Astrocyte (in vitro differentiated cells and primary cell): ENCODE results near the gene MASP1. TPM values are rescaled to one million over a fixed set of nuclear protein-coding genes. Genes with fewer than 3 reads are reported as not detected.

Source experiments
- DNase-seq: peaks from one replicate; pipeline ENCODE4 v3.0.0-alpha.2; 2010; ENCODE audit warnings: low read depth
- FAIRE-seq: peaks from 2 replicates; lab custom pipeline; 2011; peaks lifted over from hg19 to GRCh38; lab: Jason Lieb, UNC
- H2AFZ ChIP-seq: 2 replicates; pipeline ENCODE4 v1.6.0; 2012; ENCODE audit warnings: low read depth, low read length, inconsistent platforms
- H3K27ac ChIP-seq: 2 replicates; pipeline ENCODE4 v1.5.1; 2011; ENCODE audit warnings: low read depth, low read length, inconsistent platforms
- H3K27me3 ChIP-seq: 2 replicates; pipeline ENCODE4 v1.6.0; 2011; ENCODE audit warnings: low read length, inconsistent platforms; ENCODE audit not compliant: insufficient read depth
- H3K36me3 ChIP-seq: 2 replicates; pipeline ENCODE4 v1.5.1; 2011; ENCODE audit warnings: low read length, inconsistent platforms; ENCODE audit not compliant: insufficient read depth
- H3K4me1 ChIP-seq: 2 replicates; pipeline ENCODE4 v1.5.1; 2011; ENCODE audit warnings: low read length, inconsistent platforms; ENCODE audit not compliant: insufficient read depth
- H3K4me2 ChIP-seq: 2 replicates; pipeline ENCODE4 v1.6.0; 2012; ENCODE audit warnings: low read length, inconsistent platforms
- H3K4me3 ChIP-seq: 2 replicates; pipeline ENCODE4 v1.5.1; 2011; ENCODE audit warnings: low read depth, mild to moderate bottlenecking, low read length, inconsistent platforms; ENCODE audit not compliant: insufficient read depth
- H3K79me2 ChIP-seq: 2 replicates; pipeline ENCODE4 v1.6.0; 2012; ENCODE audit warnings: mild to moderate bottlenecking, low read length, inconsistent platforms; ENCODE audit not compliant: insufficient read depth
- H3K9ac ChIP-seq: 2 replicates; pipeline ENCODE4 v1.6.0; 2012; ENCODE audit warnings: mild to moderate bottlenecking, low read length, inconsistent platforms
- H3K9me3 ChIP-seq: 2 replicates; pipeline ENCODE4 v1.5.1; 2012; ENCODE audit warnings: low read depth, mild to moderate bottlenecking, low read length, inconsistent platforms; ENCODE audit not compliant: insufficient read depth
- H4K20me1 ChIP-seq: 2 replicates; pipeline ENCODE4 v1.6.0; 2012; ENCODE audit warnings: low read length, inconsistent platforms; ENCODE audit not compliant: insufficient read depth
- H3K27ac Mint-ChIP-seq: one replicate; pipeline ENCODE4 v1.8.0; 2021; ENCODE audit warnings: mild to moderate bottlenecking, mixed read lengths; ENCODE audit not compliant: unreplicated experiment
- H3K27me3 Mint-ChIP-seq: one replicate; pipeline ENCODE4 v1.8.0; 2021; ENCODE audit warnings: low read depth, mixed read lengths; ENCODE audit not compliant: unreplicated experiment
- H3K36me3 Mint-ChIP-seq: one replicate; pipeline ENCODE4 v1.8.0; 2021; ENCODE audit warnings: low read depth, mixed read lengths; ENCODE audit not compliant: unreplicated experiment
- H3K4me1 Mint-ChIP-seq: one replicate; pipeline ENCODE4 v1.8.0; 2021; ENCODE audit warnings: low read depth, mixed read lengths; ENCODE audit not compliant: unreplicated experiment
- H3K4me3 Mint-ChIP-seq: one replicate; pipeline ENCODE4 v1.8.0; 2021; ENCODE audit warnings: mild to moderate bottlenecking, moderate library complexity, mixed read lengths; ENCODE audit not compliant: unreplicated experiment
- H3K9me3 Mint-ChIP-seq: one replicate; pipeline ENCODE4 v1.8.0; 2021; ENCODE audit warnings: mild to moderate bottlenecking, mixed read lengths; ENCODE audit not compliant: unreplicated experiment
- EZH2 ChIP-seq: IDR thresholded peaks from 2 replicates; pipeline ENCODE4 v1.6.1; 2012; ENCODE audit warnings: mild to moderate bottlenecking, low read length, inconsistent platforms; ENCODE audit not compliant: insufficient read depth
- total RNA-seq: library from RNA; stranded (reverse); gene quantifications from 2 replicates; pipeline ENCODE4 v1.2.1, GENCODE V29; 2021
- TF ChIP-seq, protein P1 (sequence below): IDR thresholded peaks from 2 replicates; pipeline ENCODE4 v1.5.1; 2011; ENCODE audit warnings: low read depth, mild to moderate bottlenecking, inconsistent platforms, low read length, moderate library complexity; ENCODE audit not compliant: insufficient read depth

Gene MASP1
- total RNA-seq, 1 donor from 2014 or later = 0.79 TPM

DNA sequence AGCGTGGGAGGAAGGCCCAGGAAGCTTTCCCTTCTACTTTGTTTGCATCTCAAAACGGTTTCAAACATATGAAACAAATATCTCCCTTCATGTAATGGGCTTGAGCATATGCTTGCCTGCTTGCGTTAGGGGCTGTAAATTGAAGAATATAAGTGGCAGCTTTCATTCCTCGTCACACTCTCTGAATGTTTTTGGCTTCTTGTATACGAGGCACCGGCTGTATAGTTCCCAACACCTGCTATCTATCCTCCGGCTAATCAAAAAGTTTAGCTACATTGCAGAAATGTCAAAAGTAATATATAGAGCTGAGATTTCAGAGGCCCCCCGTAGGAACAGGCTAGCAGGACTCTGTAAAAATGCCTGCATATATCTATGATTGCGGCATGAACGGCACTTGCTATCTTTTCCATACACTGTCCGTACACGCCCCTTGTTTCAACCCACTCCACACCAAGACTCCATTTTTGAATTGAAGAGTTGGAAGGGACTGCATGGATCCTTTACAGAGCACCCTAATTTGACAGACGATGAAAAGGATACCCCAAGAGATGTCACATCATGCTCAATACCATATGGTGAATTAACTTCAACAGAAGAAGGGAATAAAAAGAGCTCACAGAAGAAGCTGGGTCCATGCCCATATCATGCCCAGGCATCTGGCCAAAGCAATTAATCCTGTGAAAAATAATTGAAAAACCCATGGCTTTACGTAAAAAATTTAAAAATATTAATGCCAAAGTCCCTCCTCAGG is 2.5 kb downstream of the MASP1 start:
- Histone ChIP-seq H3K4me2 (no peak overlapping the region), H3K27ac (no peak overlapping the region), H3K79me2 (no peaks in the 10 kb centered on the region), H4K20me1 (no peaks in the 10 kb centered on the region), H3K9me3 (no peaks in the 10 kb centered on the region), H3K4me3 (no peak overlapping the region), H3K36me3 (no peaks in the 10 kb centered on the region), H2AFZ (no peak overlapping the region), H3K27me3 (peaks cover 19% of the 10 kb centered on the region), H3K9ac (no peak overlapping the region), H3K4me1 (peaks cover 4% of the 10 kb centered on the region)
- Mint-ChIP-seq H3K4me1 (peaks cover 22% of the 10 kb centered on the region), H3K4me3 (no peak overlapping the region), H3K27me3 (peaks cover 10% of the 10 kb centered on the region), H3K9me3 (no peaks in the 10 kb centered on the region), H3K36me3 (no peaks in the 10 kb centered on the region), H3K27ac (no peak overlapping the region)
- TF ChIP-seq, protein P1, sequence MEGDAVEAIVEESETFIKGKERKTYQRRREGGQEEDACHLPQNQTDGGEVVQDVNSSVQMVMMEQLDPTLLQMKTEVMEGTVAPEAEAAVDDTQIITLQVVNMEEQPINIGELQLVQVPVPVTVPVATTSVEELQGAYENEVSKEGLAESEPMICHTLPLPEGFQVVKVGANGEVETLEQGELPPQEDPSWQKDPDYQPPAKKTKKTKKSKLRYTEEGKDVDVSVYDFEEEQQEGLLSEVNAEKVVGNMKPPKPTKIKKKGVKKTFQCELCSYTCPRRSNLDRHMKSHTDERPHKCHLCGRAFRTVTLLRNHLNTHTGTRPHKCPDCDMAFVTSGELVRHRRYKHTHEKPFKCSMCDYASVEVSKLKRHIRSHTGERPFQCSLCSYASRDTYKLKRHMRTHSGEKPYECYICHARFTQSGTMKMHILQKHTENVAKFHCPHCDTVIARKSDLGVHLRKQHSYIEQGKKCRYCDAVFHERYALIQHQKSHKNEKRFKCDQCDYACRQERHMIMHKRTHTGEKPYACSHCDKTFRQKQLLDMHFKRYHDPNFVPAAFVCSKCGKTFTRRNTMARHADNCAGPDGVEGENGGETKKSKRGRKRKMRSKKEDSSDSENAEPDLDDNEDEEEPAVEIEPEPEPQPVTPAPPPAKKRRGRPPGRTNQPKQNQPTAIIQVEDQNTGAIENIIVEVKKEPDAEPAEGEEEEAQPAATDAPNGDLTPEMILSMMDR = no peak
- TF ChIP-seq EZH2 = no peak
- no peak for DNase-seq
- FAIRE-seq = no peak

DNA sequence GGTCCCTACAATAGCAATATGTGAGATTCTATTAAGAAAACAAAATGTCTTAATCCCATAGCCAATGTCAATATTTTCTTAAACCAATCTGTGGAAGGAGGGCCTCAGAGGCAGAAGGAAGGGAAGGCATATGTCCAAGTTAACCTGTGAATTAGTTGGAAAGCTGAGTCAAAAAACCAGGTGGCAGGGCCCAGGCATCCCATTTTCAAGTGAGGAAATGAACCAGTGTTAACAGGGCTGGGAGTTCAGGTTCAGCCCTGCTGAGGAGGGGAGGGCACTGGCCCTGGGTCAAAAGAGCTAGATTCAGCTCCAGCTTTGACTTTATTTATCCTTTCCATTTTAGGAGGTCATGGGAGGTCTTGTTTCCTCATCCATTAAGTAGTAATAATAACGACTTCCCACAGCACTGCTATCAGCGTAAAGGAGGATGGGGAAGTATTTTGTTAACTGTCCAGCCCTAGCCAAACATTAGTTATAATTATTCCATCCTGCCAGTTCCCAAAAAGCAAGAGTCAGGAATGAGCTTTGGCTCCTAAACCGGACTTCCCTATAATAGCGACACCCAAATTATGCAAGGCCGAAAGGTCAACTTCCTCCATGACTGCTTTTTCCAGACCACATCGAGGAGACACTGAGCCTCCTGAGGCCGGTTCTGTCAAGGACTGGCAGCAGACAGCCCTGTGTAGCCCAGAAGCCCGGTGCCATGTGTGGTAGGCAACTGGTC is 3.2 kb downstream of the MASP1 start:
- peaks cover 4% of the 10 kb centered on the region for H3K4me1 ChIP-seq
- Mint-ChIP-seq H3K27me3 (peaks cover 7% of the 10 kb centered on the region), H3K4me3 (no peak overlapping the region), H3K27ac (no peak overlapping the region), H3K4me1 (peaks cover 22% of the 10 kb centered on the region), H3K36me3 (no peaks in the 10 kb centered on the region), H3K9me3 (no peaks in the 10 kb centered on the region)
- H3K36me3 ChIP-seq = no peaks in the 10 kb centered on the region
- FAIRE-seq = no peak
- no peak for DNase-seq
- no peak overlapping the region for H3K4me3 ChIP-seq
- no peak overlapping the region for H2AFZ ChIP-seq
- no peaks in the 10 kb centered on the region for H4K20me1 ChIP-seq
- no peak overlapping the region for H3K4me2 ChIP-seq
- no peaks in the 10 kb centered on the region for H3K79me2 ChIP-seq
- H3K9ac ChIP-seq = no peak overlapping the region
- no peaks in the 10 kb centered on the region for H3K9me3 ChIP-seq
- H3K27me3 ChIP-seq = peaks cover 17% of the 10 kb centered on the region
- TF ChIP-seq, protein P1 = no peak
- TF ChIP-seq EZH2 = no peak
- H3K27ac ChIP-seq = no peak overlapping the region
